HEK293 (cell line): ENCODE measurements around the gene CEP68.

Source experiments
- BCL11B ChIP-seq: fragments of 450-650 bp; formaldehyde crosslinking; IDR thresholded peaks from 2 replicates; pipeline ENCODE4 v1.5.1; 2016; ENCODE audit warnings: low read depth, missing biosample characterization, missing genetic modification characterization
- GLI2 ChIP-seq: fragments of 450-650 bp; formaldehyde crosslinking; IDR thresholded peaks from 2 replicates; pipeline ENCODE4; 2017; ENCODE audit warnings: missing biosample characterization, missing genetic modification characterization, low read depth, borderline replicate concordance
- HOXD13 ChIP-seq: sonication (generic); formaldehyde crosslinking; IDR thresholded peaks from 2 replicates; pipeline ENCODE4 v1.8.0; 2022; ENCODE audit warnings: missing genetic modification reagents, borderline replicate concordance
- KLF7 ChIP-seq: fragments of 450-650 bp; formaldehyde crosslinking; IDR thresholded peaks from 2 replicates; pipeline ENCODE4 v1.5.1; 2016; ENCODE audit warnings: missing biosample characterization, missing genetic modification characterization, borderline replicate concordance
- PRDM1 ChIP-seq: fragments of 450-650 bp; formaldehyde crosslinking; IDR thresholded peaks from 2 replicates; pipeline ENCODE4; 2016; ENCODE audit warnings: missing biosample characterization, missing genetic modification characterization
- SP3 ChIP-seq: fragments of 450-650 bp; formaldehyde crosslinking; IDR thresholded peaks from 2 replicates; pipeline ENCODE4 v1.5.1; 2016; ENCODE audit warnings: missing biosample characterization, missing genetic modification characterization
- ZBTB1 ChIP-seq: fragments of 450-650 bp; formaldehyde crosslinking; IDR thresholded peaks from 2 replicates; pipeline ENCODE4 v1.5.1; 2016; ENCODE audit warnings: missing biosample characterization, missing genetic modification characterization
- ZBTB48 ChIP-seq: fragments of 450-650 bp; formaldehyde crosslinking; IDR thresholded peaks from 2 replicates; pipeline ENCODE4 v1.5.1; 2016; ENCODE audit warnings: missing biosample characterization, missing genetic modification characterization
- ZFHX2 ChIP-seq: fragments of 450-650 bp; formaldehyde crosslinking; conservative IDR thresholded peaks from 2 replicates; pipeline ENCODE4 v1.5.1; 2016; ENCODE audit warnings: missing biosample characterization, missing genetic modification characterization
- ZFP41 ChIP-seq: fragments of 450-650 bp; formaldehyde crosslinking; IDR thresholded peaks from 2 replicates; pipeline ENCODE4 v1.5.1; 2016; ENCODE audit warnings: missing biosample characterization, missing genetic modification characterization, borderline replicate concordance
- ZFP69B ChIP-seq: fragments of 450-650 bp; formaldehyde crosslinking; IDR thresholded peaks from 2 replicates; pipeline ENCODE4 v1.5.1; 2016; ENCODE audit warnings: missing biosample characterization, missing genetic modification characterization
- ZNF138 ChIP-seq: fragments of 450-650 bp; formaldehyde crosslinking; IDR thresholded peaks from 2 replicates; pipeline ENCODE4 v1.5.1; 2016; ENCODE audit warnings: missing biosample characterization, missing genetic modification characterization, borderline replicate concordance
- ZNF146 ChIP-seq: fragments of 450-650 bp; formaldehyde crosslinking; IDR thresholded peaks from 2 replicates; pipeline ENCODE4 v1.5.1; 2016; ENCODE audit warnings: missing biosample characterization, missing genetic modification characterization
- ZNF23 ChIP-seq: fragments of 450-650 bp; formaldehyde crosslinking; IDR thresholded peaks from 2 replicates; pipeline ENCODE4 v1.5.1; 2016; ENCODE audit warnings: missing biosample characterization, missing genetic modification characterization, borderline replicate concordance
- ZNF335 ChIP-seq: fragments of 450-650 bp; formaldehyde crosslinking; conservative IDR thresholded peaks from 2 replicates; pipeline ENCODE4 v1.5.1; 2016; ENCODE audit warnings: missing biosample characterization, missing genetic modification characterization
- ZNF48 ChIP-seq: fragments of 450-650 bp; formaldehyde crosslinking; IDR thresholded peaks from 2 replicates; pipeline ENCODE4 v1.5.1; 2016; ENCODE audit warnings: missing biosample characterization, missing genetic modification characterization
- ZNF623 ChIP-seq: fragments of 450-650 bp; formaldehyde crosslinking; IDR thresholded peaks from 2 replicates; pipeline ENCODE4 v1.5.1; 2016; ENCODE audit warnings: missing biosample characterization, missing genetic modification characterization
- ZNF624 ChIP-seq: fragments of 450-650 bp; formaldehyde crosslinking; IDR thresholded peaks from 2 replicates; pipeline ENCODE4 v1.5.1; 2017; ENCODE audit warnings: missing biosample characterization, missing genetic modification characterization
- ZNF660 ChIP-seq: fragments of 450-650 bp; IDR thresholded peaks from 2 replicates; pipeline ENCODE4 v1.5.1; 2018; ENCODE audit warnings: missing biosample characterization, mild to moderate bottlenecking, missing genetic modification characterization
- ZNF701 ChIP-seq: fragments of 450-650 bp; formaldehyde crosslinking; IDR thresholded peaks from 2 replicates; pipeline ENCODE4 v1.5.1; 2016; ENCODE audit warnings: missing biosample characterization, missing genetic modification characterization
- ZNF791 ChIP-seq: fragments of 450-650 bp; formaldehyde crosslinking; IDR thresholded peaks from 2 replicates; pipeline ENCODE4 v1.5.1; 2016; ENCODE audit warnings: missing biosample characterization, missing genetic modification characterization
- ZSCAN16 ChIP-seq: fragments of 450-650 bp; formaldehyde crosslinking; IDR thresholded peaks from 2 replicates; pipeline ENCODE4 v1.5.1; 2016; ENCODE audit warnings: missing biosample characterization, missing genetic modification characterization
- TF ChIP-seq, protein P1 (sequence below): fragments of 450-650 bp; formaldehyde crosslinking; optimal IDR thresholded peaks from 2 replicates; pipeline ENCODE3; 2016; ENCODE audit warnings: missing biosample characterization, mild to moderate bottlenecking, missing genetic modification characterization
- TF ChIP-seq, protein P2 (sequence below): fragments of 450-650 bp; formaldehyde crosslinking; IDR thresholded peaks from 2 replicates; pipeline ENCODE4 v1.5.1; 2017; ENCODE audit warnings: missing biosample characterization, missing genetic modification characterization
- TF ChIP-seq, protein P3 (sequence below): fragments of 450-650 bp; formaldehyde crosslinking; IDR thresholded peaks from 2 replicates; pipeline ENCODE4 v1.5.1; 2017; ENCODE audit warnings: missing biosample characterization, mild to moderate bottlenecking, missing genetic modification characterization, moderate library complexity
- TF ChIP-seq, protein P4 (sequence below): fragments of 450-650 bp; formaldehyde crosslinking; IDR thresholded peaks from 2 replicates; pipeline ENCODE4; 2016; ENCODE audit warnings: missing biosample characterization, missing genetic modification characterization

CEP68 gene

DNA sequence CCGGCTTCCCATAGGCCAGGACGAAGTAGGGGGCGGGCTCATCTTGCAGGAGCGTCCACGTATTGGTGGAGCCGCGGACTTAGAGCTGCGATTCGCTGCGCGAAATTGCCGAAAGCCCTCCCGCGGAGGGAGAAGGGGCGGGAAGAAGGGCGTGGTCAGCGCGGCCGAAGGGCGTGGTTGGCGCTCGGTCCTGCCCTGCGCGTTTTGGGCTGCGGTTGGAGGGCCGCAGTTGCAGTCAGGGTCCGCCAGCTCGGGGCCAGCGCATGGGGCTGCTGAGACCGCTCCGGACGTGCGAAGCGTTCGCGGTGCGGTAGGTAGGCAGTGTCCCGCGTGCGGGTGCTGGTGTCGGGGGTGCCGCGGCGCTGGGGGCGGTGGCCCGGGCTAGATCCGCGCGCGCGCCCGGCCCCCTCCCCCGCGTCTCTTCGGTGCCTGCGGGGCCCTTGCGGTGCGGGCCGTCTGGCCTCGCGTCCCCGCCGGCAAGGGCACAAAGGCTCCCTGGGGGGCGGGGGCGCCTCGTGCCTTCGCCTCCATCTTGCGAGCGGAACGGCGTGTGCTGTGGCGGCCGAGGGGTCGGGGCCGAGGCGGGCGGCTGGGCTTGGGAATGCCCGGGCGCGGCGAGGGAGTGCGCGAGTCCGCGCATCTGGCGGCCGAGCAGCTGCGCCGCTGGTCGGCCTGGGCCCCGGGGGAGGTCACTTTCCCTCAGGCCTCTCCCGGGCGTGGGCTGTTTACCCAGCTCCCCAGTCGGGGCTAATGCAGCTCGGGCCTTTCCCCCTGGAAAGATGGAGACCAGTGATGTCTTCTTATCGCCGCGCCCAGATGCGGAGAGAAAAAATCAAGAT is at the start of gene CEP68 (continued):
- TF ChIP-seq, protein P1, sequence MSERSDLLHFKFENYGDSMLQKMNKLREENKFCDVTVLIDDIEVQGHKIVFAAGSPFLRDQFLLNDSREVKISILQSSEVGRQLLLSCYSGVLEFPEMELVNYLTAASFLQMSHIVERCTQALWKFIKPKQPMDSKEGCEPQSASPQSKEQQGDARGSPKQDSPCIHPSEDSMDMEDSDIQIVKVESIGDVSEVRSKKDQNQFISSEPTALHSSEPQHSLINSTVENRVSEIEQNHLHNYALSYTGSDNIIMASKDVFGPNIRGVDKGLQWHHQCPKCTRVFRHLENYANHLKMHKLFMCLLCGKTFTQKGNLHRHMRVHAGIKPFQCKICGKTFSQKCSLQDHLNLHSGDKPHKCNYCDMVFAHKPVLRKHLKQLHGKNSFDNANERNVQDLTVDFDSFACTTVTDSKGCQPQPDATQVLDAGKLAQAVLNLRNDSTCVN (tag by site-specific recombination) = peak; percentile 74
- TF ChIP-seq PRDM1 (tag by site-specific recombination) = no peak
- TF ChIP-seq GLI2 = no peak
- peak; percentile 8; the same call in 1 of the 2 replicates for TF ChIP-seq ZNF335 (tag by site-specific recombination)
- peak; percentile 97 for TF ChIP-seq SP3 (tag by site-specific recombination)
- no peak for TF ChIP-seq ZSCAN16 (tag by site-specific recombination)
- no peak for TF ChIP-seq ZNF624 (tag by site-specific recombination)
- TF ChIP-seq ZNF660 (tag by site-specific recombination) = no peak; the same call in none of the 2 replicates
- no peak for TF ChIP-seq ZNF623 (tag by site-specific recombination)
- peak; percentile 7; the same call in 1 of the 2 replicates for TF ChIP-seq KLF7
- TF ChIP-seq ZBTB1 (tag by site-specific recombination) = no peak
- TF ChIP-seq, protein P2, sequence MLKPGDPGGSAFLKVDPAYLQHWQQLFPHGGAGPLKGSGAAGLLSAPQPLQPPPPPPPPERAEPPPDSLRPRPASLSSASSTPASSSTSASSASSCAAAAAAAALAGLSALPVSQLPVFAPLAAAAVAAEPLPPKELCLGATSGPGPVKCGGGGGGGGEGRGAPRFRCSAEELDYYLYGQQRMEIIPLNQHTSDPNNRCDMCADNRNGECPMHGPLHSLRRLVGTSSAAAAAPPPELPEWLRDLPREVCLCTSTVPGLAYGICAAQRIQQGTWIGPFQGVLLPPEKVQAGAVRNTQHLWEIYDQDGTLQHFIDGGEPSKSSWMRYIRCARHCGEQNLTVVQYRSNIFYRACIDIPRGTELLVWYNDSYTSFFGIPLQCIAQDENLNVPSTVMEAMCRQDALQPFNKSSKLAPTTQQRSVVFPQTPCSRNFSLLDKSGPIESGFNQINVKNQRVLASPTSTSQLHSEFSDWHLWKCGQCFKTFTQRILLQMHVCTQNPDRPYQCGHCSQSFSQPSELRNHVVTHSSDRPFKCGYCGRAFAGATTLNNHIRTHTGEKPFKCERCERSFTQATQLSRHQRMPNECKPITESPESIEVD = no peak
- peak; percentile 10; the same call in 1 of the 2 replicates for TF ChIP-seq ZFHX2 (tag by site-specific recombination)
- TF ChIP-seq BCL11B (tag by site-specific recombination) = no peak
- TF ChIP-seq ZNF138 (tag by site-specific recombination) = no peak
- TF ChIP-seq, protein P3, sequence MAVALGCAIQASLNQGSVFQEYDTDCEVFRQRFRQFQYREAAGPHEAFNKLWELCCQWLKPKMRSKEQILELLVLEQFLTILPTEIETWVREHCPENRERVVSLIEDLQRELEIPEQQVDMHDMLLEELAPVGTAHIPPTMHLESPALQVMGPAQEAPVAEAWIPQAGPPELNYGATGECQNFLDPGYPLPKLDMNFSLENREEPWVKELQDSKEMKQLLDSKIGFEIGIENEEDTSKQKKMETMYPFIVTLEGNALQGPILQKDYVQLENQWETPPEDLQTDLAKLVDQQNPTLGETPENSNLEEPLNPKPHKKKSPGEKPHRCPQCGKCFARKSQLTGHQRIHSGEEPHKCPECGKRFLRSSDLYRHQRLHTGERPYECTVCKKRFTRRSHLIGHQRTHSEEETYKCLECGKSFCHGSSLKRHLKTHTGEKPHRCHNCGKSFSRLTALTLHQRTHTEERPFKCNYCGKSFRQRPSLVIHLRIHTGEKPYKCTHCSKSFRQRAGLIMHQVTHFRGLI (tag by site-specific recombination) = peak; percentile 36; the same call in 1 of the 2 replicates
- TF ChIP-seq ZNF48 (tag by site-specific recombination) = no peak
- TF ChIP-seq ZNF146 (tag by site-specific recombination) = no peak
- TF ChIP-seq ZNF23 (tag by site-specific recombination) = no peak
- no peak for TF ChIP-seq ZNF791 (tag by site-specific recombination)
- no peak for TF ChIP-seq ZFP41
- TF ChIP-seq, protein P4, sequence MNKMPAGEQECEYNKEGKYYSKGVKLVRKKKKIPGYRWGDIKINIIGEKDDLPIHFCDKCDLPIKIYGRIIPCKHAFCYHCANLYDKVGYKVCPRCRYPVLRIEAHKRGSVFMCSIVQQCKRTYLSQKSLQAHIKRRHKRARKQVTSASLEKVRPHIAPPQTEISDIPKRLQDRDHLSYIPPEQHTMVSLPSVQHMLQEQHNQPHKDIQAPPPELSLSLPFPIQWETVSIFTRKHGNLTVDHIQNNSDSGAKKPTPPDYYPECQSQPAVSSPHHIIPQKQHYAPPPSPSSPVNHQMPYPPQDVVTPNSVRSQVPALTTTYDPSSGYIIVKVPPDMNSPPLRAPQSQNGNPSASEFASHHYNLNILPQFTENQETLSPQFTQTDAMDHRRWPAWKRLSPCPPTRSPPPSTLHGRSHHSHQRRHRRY = no peak
- no peak for TF ChIP-seq ZNF701 (tag by site-specific recombination)
- TF ChIP-seq HOXD13 (CRISPR knock-in tag) = no peak
- no peak for TF ChIP-seq ZFP69B (tag by site-specific recombination)
- TF ChIP-seq ZBTB48 (tag by site-specific recombination) = peak; percentile 52; the same call in 1 of the 2 replicates
- TF ChIP-seq, all 188 proteins: peak for 24
